AG09309 (cell line): ENCODE data around the gene ALDH1L1.

ENCODE experiments used
- DNase-seq: peaks from one replicate; pipeline ENCODE4 v3.0.0-alpha.2; 2010; ENCODE audit warnings: low read depth
- H3K4me3 ChIP-seq: 2 replicates; pipeline ENCODE4 v1.5.1; 2011; ENCODE audit warnings: mild to moderate bottlenecking, low read depth, low read length, moderate library complexity; ENCODE audit not compliant: control insufficient read depth
- TF ChIP-seq, protein P1 (sequence below): IDR thresholded peaks from 2 replicates; pipeline ENCODE4 v1.5.1; 2011; ENCODE audit warnings: mild to moderate bottlenecking, low read depth, low read length, inconsistent platforms; ENCODE audit not compliant: insufficient read depth, control insufficient read depth; ENCODE audit errors: missing control alignments

The ALDH1L1 gene

DNA sequence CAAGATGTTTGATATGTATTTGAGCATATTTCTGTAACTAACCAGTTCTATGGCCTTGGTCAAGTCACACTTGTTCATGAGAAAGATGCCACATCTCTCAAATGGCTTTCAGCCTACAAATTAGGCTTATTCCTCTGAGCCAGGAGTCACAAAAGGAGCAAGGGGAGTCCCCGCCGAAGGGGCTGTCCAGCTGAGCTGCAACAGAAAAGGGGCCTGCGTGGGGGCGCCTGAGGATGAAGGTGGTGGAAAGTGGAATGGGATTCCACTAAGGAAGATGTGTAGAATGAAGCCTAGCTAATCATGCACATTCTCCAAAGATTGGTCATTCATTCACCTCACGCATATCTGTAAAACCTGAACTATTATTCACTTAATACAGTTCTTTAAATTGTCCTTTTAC lies 19.1 kb downstream of the ALDH1L1 start:
- TF ChIP-seq, protein P1, sequence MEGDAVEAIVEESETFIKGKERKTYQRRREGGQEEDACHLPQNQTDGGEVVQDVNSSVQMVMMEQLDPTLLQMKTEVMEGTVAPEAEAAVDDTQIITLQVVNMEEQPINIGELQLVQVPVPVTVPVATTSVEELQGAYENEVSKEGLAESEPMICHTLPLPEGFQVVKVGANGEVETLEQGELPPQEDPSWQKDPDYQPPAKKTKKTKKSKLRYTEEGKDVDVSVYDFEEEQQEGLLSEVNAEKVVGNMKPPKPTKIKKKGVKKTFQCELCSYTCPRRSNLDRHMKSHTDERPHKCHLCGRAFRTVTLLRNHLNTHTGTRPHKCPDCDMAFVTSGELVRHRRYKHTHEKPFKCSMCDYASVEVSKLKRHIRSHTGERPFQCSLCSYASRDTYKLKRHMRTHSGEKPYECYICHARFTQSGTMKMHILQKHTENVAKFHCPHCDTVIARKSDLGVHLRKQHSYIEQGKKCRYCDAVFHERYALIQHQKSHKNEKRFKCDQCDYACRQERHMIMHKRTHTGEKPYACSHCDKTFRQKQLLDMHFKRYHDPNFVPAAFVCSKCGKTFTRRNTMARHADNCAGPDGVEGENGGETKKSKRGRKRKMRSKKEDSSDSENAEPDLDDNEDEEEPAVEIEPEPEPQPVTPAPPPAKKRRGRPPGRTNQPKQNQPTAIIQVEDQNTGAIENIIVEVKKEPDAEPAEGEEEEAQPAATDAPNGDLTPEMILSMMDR = no peak
- H3K4me3 ChIP-seq = no peak overlapping the region
- no peak for DNase-seq

DNA sequence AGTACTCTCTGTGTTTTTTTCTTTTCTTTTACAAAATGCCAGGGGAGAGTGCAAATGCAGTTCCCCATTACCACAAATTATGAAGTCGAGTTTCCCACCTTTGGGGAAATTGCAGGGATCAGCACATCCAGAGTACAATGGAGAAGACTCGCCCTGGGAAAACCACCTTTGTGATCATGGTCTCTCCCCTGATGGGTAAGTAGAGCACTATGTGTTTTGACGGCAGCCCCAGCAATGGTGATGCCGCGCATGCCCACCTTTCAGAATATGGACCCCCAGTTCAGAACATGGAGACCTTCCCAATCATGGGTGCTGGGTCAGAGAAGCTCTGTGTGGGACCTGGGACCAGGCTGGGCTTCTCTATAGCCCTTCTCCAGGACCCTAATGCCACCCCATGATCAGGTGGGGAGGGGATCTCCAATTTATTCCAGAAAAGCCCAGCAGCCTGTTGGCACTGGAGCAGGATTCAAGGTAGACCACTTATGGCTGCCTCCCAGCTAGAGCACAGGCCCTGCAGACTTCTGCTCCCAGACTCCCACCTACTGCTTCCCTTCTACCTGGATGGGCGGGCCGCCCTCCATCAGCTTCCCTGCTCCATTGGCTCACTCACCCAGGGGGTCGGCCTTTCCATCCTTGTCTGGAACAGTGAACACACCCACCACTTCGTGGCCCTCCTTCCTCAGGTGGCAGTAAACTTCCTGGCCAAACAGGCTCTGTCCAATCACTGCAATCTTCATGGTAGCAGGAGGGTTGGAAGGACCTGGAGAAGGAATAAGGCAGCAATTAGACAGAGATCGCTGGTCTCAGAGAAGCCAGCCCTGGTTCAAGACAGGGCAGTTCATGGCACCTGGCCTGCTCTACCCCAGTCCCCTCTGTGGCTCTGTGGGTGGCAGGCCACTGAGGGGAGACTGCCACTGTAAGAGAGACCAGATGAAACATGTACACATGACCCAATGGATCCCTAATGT lies 19.9 kb downstream of the ALDH1L1 start:
- TF ChIP-seq, protein P1 = no peak
- no peak overlapping the region for H3K4me3 ChIP-seq
- DNase-seq = no peak

DNA sequence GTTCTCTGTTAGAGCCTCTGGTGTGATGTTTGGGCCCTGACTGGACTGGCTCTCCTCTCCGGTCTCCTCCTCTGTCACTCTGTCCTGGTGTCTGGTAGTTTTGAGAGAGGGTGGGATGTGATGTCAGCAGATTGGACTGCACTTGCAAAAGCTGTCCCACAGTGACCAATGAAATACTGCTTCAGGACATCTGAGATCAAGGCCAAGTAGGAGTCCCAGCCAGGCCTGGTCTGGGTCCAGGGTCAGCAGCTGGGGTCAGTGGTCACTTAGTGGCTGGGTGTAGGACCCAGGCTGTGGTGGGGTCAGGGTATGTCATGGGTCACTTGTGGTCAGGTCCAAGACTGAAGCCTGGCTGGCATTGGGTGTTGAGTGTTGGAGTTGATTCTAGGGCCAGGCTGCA lies 20.9 kb downstream of the ALDH1L1 start:
- H3K4me3 ChIP-seq = no peak overlapping the region
- TF ChIP-seq, protein P1 = no peak

DNA sequence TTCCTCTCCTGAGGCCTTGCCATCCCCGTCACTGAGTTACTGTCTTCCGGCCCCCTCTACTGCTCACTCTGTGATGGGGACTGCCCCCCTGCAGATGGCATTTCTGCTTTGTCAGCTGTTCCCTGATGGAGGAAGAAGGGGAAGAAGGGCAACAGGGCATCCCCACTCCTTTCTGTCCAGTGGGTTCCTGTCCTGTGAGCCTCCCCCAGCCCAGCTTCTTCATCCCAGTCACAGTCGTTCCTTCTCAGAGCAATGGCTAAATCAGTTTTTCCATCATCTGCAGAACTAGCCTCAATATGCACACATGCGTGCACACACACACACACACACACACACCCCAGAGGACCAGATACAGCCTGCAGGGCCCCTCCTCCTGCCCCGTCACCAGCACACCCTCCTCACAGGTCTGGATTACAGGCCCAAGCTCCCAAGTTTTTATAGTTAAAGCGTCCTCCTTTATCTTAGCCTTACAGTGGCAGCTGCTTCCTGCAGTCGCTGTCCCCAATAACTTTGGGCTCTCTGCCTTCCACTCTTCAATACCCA lies 21.4 kb downstream of the ALDH1L1 start:
- TF ChIP-seq, protein P1 = no peak
- no peak for DNase-seq

More for the DNA sequence above, 20.9 kb downstream of the ALDH1L1 start:
- DNase-seq = no peak

GRCh38 chr3:126158016-126158911 lies 22.1 kb downstream of the ALDH1L1 start:
- TF ChIP-seq, protein P1 = no peak
- no peak for DNase-seq
- H3K4me3 ChIP-seq = no peak overlapping the region

More for the DNA sequence above, 21.4 kb downstream of the ALDH1L1 start:
- H3K4me3 ChIP-seq = no peak overlapping the region

- no peak overlapping the region for H3K4me3 ChIP-seq
- no peak for DNase-seq
- TF ChIP-seq, protein P1 = no peak
These were observed 23.2 kb downstream of the ALDH1L1 start for GRCh38 chr3:126157083-126157768.
